KG1 (cell line): Measurements from ENCODE around the gene RPL29.

Experiments
- DNase-seq: peaks from one replicate; lab custom pipeline; 2025; lab: John Stamatoyannopoulos, UW

RPL29 gene

DNA sequence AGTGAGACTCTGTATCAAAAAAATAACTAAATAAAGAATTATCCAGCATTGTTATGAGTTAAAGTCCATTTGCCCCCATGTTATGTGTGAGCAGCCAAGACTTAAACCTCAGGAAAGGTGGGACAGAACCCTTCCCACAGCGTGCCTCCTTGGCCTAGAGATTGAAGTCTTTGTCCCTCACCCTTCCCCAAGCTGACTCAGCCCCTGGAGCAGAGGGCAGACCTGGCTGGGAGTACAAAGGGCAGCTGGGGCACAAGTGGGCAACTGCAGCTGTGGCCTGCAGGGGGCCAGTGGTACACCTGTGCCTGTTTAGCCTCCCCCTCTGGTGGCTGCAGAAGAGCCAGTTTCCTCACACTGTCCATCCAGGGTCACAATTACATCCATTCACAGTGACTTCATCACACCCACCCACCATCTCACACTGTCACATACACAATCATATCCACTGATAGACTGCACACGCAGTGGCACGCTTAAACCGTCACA, 13.3 kb downstream of the RPL29 start:
- no peak for DNase-seq

GRCh38 chr3:51980253-51980652, 15.4 kb downstream of the RPL29 start:
- no peak for DNase-seq

DNA sequence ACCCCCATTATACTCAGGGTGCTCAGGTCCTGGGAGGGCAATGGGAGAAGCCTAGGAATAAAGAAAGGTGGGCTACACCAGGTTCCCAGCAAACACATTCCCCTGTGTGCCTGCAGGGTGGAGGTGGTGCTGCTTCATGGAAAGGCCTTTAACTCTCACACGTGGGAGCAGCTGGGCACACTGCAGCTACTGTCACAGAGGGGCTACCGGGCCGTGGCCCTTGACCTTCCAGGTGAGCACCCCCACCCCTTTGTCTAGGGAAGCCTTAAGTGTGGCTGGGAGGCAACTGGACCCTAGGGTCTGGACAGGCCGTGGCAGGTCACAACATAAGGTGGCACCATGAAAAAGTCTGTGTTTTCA, 17.6 kb downstream of the RPL29 start:
- DNase-seq, result no peak

DNA sequence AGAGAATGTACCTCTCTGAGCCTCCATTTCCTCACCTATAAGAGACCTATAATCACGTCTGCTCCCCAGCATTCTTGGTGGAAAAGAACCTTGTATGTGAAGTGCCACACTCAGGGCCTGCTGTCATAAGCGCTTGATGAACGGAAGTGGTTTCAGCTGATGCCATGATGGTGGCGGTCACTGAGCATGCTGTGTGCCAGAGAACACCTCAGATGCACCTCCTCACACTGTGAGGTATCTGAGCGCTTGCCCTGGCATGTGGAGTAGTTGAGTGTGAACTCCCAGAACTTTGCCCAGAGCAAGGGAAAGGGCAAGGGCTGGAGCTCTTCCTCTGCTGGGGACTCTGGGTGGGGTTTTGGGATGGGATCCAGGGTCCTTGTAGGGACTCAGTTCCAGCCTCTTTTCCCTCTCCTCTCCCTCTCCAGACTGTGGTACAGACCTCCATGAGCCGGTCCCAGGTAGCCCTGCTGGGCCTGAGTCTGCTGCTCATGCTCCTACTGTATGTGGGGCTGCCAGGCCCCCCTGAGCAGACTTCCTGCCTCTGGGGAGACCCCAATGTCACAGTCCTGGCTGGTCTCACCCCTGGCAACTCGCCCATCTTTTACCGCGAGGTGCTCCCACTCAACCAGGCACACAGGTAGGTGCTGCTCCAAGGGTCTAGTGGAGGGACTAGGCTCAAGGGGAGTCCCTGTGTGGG, 18.1 kb downstream of the RPL29 start:
- DNase-seq, result no peak

DNA sequence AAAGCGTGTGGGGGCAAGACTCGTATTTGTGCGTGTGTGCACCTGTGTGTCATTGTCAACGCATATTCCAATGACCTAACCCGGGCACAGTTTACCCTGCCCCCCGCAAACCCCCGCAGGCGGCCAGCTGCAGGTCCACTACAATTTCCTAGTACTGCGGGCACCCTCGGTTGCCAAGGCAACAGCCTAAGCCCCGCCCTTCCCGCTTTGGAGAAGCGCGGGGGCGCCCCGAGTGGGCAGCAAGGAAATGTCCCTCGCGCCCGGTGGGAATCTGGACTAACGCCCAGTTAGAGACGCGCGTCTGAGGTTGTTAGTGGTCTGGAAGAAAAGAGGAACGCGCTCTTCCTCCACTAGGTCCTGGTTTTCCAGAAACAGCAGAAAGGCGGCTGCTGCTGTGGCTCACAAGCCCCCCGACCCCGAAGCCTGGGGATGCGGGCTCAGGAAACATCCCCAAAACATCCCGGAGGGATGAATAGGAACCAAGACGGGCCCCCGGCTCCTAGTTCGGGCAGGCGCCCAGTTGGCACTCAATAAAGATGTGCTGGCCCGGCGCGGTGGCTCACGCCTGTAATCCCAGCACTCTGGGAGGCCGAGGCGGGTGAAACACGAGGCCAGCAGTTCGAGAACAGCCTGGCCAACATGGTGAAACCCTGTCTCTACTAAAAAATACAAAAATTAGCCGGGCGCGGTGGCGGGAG, 19.7 kb downstream of the RPL29 start:
- no peak for DNase-seq

DNA sequence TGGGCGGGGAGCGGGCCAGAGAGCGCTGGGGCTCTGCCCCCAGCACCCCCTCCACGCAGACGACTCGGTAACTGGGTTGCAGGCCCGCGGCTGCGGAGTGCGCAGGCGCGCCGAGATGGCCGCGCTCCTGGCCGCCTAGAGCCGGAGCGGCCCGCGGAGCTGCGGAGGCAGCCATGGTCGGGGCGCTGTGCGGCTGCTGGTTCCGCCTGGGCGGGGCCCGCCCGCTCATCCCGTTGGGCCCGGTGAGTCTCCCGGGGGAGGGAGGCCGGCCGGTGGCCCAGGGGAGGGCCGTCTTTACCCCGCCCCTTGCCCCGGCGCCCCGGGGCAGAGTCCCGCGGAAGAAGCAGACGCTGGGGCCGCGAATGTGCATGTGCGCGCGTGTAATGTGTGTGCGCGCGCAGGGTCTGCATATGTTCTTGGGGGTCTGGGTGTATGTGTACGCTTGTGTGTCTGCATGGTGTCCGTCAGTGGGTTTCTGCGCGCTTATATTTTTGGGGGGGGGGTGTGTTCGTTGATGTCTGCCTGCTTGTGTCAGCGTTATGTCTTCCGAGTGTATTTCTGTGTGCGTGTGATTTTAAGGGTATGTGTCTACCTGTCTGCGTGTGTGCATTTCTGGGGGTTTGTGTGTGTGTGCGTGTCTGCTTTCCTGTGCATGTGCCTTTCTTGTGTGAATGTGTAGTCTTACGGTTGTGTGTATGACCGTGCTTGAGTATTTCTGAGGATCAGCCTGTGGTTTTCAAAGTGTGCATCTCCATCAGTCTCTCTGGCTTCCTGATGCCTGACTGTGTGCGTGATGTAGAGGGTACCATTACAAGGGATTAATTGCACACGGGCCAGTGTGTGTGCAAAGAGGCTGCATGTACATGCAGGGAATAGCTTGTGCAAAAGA, 20.5 kb downstream of the RPL29 start, which contains the start of gene ABHD14A:
ABHD14A (plus strand) TSS at position 102 of the 889 bp plus-strand sequence; CDS start at position 174, 72 bp downstream.
- peak; percentile 44 for DNase-seq

DNA sequence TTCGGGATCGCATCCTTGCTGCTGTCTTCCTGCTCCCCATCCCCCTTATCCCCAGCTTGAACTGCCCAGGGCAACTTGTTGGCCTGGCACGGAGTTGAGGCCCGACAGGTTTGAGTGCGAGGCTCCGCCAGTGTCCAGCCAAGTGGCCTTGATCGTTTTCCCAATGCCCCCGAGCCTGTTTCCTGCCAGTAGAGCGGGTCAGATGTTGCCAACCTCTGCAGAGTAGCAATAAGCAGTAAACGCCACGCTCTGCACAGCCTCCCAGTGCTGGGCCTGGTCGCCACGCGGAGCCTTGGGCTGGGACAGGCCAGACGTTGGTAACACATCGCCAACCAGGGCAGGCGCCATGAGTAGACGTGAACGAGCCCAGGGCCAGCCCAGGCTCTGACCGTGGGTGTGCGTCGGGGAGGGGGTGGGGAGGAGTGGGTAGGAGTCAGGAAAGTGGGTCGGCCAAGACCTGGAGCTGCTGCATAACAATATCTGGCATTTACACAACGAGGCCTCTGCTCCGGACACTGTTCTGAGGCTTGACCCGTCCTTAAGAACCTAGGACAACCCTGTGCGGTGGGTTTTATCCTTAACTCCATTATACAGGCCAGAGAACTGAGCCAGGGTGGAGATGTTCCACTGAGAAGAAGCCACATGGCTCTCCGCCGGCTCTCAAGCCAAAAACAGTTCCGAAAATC, 21.3 kb downstream of the RPL29 start:
- no peak for DNase-seq

DNA sequence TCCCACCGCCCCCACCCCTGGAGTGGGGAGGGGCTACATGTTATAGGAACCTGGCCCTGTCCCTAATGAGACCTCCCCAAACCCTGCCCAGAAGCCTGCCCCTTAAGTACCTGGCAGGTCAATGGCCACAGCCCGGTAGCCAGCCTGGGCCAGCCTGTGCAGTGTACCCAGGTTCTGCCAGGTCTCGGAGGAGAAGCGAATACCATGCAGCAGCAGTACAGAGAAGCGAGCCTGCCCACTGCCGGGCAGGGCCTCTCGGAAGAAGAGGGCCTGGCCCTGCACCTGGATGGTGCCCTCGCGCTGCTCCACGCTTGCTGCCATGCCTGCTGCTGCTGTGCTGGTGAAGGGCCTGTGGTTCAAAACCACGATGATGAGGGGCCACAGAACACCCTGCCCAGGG, 24.3 kb downstream of the RPL29 start:
- no peak for DNase-seq

- DNase-seq, result no peak
Observed at GRCh38 chr3:51970606-51971300, 24.9 kb downstream of the RPL29 start.

GRCh38 chr3:51969841-51970240, 25.9 kb downstream of the RPL29 start:
- no peak for DNase-seq

DNA sequence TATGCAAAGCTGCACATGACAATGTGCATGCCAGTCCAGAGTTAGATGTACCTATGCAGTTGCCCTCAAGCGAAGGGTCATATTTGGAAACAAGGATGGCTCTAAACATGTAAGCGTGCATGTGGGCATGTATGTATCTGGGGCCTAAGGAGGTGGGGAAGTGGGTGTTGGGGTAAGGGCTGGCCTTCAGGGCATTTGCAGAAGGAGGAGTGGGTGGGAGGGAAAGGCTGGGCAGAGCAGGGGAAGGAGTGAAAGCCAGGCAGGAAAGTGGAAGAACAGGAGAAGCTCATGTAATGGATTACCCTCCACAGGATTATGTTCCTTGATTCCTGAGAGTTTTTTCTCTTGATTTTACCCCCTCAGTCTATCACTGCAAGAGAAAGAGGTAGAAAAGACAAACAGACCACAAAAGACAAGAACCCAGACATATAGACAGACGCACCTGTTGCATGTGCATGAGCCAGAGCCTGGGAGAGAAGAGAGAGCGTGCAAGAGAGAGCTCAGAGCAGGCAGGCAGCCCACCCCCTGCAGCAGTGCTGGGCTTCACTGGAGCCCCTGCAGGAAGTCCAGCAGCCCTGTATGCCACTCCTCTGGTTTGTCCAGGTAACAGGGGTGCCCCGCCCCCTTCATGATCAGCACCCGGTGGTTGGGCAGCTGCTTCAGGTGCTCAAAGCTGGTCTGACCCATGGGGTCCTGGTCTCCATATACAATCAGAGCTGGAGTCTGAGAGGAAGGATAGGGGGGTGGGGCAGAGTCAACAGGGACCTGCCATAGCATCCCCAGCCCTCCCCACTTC, 26.6 kb downstream of the RPL29 start:
- no peak for DNase-seq

- no peak for DNase-seq
Observed at GRCh38 chr3:51968170-51968775, 27.4 kb downstream of the RPL29 start.

- DNase-seq, result no peak
Observed at GRCh38 chr3:51967384-51968169, 28.1 kb downstream of the RPL29 start, which contains the start of gene PCBP4. Gene PCBP4 (minus strand): TSS chr3:51967454. CDS start chr3:51961240, 6,214 bp downstream.

GRCh38 chr3:51966922-51967383, 28.7 kb downstream of the RPL29 start:
- no peak for DNase-seq

DNA sequence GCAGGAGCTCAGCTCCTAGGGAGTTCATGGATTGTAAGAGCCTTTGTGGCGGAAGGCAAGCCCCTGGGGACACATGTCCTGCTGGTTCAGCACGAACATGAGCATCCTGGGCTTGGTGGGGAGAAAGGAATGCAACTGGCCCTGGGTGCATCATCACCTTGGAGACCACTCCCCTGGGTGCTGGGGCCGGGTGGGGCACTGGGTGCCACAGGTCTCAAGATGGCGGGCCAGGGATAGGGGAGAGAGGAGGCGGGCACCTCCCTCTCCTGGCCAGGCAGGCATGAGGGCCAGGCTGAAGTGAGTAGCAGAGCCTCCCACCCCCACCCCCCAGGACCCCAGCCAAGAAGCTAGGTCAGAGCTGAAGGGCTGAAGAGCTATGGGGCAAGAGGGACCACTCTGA, 29.2 kb downstream of the RPL29 start:
- DNase-seq, result no peak

DNA sequence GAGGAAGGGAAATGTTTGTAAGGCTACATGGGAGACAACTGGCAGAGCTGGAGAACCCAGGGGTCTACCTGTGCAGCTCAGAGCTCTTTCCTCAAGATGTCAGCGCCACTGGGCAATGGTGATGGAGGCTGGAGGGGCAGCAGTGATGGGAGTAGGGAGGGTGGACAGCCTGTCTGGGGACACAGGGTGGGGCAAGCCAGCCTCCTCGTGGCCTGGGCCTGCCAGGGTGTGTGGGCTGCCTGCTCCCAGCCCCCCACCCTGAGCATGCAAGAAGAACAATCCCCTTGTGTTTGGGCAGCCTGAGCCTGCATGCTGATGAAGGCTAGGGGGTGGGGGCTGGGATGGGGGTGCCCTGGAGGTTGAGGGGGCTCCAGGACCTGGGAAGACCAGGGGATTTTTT, 29.7 kb downstream of the RPL29 start:
- no peak for DNase-seq

- DNase-seq, result no peak
Observed at GRCh38 chr3:51964521-51964920, 31.2 kb downstream of the RPL29 start.

GRCh38 chr3:51963951-51964451, 31.7 kb downstream of the RPL29 start:
- no peak for DNase-seq
